ENCODE measurements around the gene RGS6. TPM values are rescaled to one million over a fixed set of nuclear protein-coding genes. Genes with fewer than 3 reads are reported as not detected.
"Not testable (repeated sequence)": the region's sequence is repeated elsewhere in the genome, so short reads cannot be mapped to it uniquely, and the experiment has no call there.

Gene RGS6
- 0.14 TPM in 1 of 2 replicates, not detected in the other for total RNA-seq (2014; rRNA removed; shearing (Covaris generic))

DNA sequence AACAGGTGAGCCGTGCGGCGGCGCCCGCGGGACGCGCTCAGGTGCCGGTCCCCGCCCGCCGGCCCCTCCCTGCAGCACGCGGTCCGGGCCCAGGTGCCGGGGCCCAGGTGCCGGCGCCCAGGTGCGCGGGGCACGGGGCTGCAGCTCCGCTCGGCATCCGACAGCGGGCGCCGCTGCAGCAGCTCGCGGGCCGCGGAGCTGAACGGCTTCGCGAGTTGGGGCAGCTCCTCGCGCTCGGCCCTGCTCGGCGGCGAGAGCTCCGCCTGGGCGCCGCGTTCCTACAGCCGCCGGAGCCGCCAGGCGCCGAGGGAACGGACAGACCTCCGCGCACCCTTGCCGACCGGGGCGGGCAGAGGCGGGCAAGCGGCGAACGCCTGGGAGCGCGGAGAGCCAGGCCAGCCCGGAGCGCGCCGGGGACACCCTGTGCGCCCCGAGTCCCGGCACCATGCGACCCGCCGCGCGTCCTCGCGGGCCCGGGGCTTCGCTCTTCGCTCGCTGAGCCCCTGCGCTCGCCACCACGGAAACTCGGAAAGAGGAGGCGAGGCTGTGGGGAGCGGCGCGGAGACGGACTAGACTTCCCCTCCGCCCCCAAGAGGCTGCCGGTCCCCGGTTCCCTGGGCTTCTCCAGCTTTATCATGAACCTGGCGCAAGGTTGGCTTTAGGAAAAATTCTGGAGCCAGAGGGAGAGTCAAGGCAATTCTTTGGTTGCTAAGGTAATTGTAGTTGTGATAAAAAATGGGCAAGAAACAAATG, at the start of gene RGS6:
Gene RGS6, plus strand, starts transcription at position 201 of the 753 bp plus-strand sequence.
- DNase-seq (ENCODE audit: low spot score) = no peak

DNA sequence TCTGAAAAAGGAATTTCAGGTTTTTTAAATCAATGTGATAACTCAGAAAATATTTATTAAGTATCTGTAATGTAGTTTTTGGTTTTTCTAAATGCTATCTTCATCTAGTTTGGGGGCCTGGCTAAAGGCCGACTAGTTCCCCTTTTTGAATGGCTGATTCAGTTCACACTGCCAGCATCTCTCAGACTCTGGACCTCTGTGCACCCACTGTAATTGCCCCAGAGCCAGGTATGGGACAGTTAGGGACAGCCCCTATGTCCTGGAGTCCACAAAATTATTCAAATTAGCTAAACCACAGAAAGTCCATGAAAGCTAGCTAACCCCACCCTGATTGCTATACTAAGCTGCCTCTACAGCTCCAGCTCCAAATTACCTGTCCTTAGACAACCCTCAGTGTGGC, 49.1 kb upstream of the RGS6 start:
- DNase-seq (ENCODE audit: low spot score) = no peak

DNA sequence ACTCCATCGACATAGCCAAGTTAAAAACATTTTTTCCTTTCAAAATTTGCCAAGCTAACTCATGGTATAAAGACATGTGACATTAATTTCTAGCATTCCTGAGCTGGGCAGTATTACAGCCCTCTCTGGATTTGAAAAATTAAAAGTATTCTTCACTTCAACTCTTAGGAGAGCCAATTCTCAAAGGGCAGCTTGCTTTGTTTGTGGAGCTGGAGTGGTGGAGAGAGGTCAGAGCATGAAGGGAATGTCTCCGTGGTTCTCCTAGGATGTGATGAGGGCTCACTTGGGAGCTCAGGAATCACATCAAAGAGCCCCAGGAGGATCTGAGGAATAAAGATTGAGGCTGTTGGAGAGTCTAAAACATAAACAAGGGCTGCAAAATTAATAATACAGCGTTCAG, 46.9 kb upstream of the RGS6 start:
- DNase-seq (ENCODE audit: low spot score) = no peak

DNA sequence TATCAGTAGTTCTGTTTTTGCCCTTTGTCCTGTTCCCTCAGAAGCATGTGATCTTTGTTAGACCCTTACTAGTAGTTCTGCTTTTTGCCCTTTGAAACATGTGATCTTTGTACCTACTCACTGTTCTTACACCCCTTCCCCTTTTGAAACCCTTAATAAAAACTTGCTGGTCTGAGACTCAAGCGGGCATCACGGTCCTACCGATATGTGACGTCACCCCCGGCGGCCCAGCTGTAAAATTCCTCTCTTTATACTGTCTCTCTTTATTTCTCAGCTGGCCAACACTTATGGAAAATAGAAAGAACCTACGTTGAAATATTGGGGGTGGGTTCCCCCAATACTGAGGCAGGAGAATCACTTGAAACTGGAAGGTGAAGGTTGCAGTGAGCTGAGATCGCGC, 44.4 kb upstream of the RGS6 start:
- DNase-seq (ENCODE audit: low spot score) = not testable (repeated sequence)

DNA sequence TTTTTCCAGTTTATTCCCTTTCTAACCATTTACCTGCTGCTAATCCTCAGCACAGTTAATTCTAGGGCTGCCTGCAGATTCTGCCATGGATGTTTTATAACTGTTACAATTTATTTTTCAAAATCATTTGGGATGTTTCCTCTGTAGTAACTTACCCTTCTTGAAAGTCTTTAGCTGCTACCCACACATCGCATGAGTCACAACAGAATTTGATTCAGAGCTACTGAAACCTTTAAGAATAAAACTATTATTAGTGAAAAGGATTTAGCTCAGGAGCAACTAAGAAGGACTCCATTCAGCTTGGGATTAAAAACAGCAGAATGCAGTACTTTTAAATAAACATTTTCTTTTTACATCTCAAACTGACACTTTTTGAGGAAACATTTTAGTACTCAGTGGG, 41.7 kb upstream of the RGS6 start:
- no peak for DNase-seq (ENCODE audit: low spot score)

DNA sequence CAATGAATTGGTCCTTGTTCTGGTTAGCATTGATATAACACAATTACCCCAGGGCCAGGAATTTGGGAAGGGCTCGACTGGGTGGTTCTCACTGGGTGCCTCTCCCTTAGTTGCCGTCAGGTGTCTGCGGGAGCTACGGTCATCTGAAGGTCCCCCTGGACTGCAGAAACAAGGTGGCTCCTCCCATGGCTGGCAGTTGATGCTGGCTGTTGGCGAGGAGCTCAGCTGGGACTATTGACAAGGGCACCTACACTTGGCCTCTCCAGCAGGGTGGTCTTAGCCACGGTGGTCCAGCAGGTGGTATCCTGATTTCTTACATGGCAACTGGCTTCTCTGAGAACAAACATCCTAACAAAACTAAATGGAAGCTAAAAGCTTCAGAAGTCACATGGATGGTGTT, 41.0 kb upstream of the RGS6 start:
- DNase-seq (ENCODE audit: low spot score) = no peak

DNA sequence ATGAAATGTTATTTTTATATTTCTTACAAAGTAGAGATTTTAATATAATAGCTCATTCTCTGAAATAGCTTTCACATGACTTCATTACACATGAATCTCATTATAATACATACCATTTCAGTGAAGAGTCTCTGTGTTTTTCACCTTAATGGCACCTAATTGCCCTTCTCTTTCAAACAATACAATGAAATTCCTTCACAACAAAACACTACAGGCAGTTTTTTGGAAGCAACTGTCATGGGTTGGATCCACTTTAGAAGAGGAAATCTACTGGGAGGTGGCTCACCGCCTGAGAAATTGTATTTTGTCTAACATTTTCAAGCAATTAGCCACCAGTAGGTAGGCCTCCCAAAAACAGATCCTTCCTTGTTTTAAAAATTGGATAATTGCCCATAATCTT, 40.3 kb upstream of the RGS6 start:
- no peak for DNase-seq (ENCODE audit: low spot score)

DNA sequence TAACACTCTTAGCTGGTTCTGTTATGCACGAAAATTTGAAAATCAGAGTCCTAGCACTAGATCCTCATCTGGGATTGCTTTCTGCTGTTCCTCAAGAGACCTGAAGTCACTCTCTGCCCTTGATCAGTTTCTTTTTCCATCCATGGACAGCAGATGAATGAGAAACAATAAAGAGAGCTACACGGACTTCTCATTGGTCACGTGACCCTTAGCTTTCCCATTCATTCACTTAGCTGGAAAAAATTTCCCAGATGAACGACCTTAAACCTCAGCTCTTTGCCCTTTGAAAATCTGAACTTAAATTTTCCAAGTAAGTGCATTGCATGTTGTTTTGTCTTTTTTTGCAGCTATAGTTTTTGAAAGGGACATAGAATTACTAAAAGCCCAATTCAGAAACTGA, 27.2 kb upstream of the RGS6 start:
- DNase-seq (ENCODE audit: low spot score) = no peak

DNA sequence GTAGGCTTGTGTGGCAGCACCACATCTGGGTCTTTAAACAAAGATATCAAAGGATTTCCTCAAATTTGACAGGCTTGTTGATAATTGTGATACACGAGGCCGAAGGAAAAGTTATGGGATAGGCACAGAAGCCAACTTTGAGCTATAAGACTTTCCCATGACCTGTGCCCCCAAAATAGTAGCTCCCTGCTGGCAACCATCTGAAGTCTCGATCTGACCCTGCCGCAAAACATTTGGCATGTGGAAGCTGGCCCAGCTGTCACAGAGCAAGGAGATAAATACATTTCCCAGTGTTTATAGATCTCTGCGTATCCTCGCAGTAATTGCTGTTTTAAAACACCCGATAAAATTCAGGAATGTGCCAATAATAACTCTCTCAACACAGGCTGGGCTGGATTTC, 26.4 kb upstream of the RGS6 start:
- no peak for DNase-seq (ENCODE audit: low spot score)

DNA sequence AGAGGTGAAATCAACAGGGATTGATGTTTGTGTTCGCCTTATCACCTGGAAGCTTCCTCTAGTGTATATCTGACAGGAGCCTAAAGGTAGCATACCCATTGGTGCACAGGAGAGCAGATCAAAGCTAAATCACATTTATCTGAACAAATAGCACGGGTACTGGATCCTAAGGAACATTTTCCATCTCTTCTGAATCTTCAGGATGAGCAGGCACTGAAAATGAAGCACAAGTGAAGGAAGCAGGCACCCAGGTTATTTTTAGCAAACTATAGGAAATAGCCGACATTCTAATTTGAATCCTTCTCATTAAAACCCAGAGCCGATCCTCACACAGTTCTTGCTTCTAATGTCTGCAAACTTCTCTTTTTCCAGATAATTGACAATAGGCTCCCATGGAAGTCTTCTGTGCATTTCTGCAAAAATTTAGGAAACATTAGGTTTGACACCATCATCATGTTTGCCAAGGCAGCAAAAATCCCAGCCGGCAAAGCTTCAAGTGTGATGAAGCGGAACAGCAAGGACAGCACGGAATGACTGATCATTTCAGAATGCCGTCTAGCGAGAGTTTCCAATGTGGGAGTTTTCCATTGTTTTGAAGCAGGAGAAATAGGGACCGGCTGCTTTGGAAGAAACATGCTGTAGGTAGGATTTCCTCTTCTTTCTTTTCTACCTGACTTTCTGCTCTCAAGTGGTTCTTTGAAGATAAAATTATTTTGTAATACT, 24.3 kb upstream of the RGS6 start:
- no peak for DNase-seq (ENCODE audit: low spot score)

DNA sequence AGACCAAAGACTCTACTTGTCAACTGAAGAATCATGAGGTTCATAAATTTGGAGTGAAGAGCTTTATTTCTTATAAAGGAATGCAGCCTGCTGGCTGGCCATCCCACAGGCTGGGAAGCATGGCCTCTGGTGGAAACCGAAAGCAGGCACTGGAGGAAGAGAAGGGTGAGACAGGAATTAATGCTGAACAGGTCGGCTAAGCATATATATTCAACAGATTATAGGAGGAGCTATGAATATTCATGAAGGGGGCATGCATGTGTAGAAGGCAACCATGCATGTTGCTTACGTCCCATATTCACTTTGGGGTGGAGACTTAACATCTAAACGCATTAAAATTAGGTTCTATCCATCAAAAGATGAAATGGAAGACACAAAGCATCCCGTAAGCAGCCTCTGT, 20.6 kb upstream of the RGS6 start:
- DNase-seq (ENCODE audit: low spot score) = no peak

DNA sequence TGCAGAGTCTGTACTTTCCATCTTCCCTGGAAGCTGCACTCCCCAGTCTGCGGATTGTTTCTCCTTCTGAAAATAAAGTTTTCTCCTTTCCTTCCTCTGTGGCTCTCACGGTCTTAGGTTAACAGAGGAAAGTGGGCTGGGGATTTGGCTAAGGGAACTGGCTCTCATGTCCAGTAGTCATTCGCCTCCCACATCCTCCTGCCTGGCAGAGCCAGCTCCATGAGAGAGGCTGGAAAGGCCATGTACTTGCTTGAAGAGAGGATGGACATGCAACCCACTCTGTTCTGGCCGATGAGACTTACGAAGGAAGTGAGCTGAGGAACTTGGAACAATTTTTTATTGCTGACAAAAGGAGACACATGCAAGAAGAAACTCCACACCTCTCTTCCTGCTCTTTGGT, 18.9 kb upstream of the RGS6 start:
- DNase-seq (ENCODE audit: low spot score) = no peak

DNA sequence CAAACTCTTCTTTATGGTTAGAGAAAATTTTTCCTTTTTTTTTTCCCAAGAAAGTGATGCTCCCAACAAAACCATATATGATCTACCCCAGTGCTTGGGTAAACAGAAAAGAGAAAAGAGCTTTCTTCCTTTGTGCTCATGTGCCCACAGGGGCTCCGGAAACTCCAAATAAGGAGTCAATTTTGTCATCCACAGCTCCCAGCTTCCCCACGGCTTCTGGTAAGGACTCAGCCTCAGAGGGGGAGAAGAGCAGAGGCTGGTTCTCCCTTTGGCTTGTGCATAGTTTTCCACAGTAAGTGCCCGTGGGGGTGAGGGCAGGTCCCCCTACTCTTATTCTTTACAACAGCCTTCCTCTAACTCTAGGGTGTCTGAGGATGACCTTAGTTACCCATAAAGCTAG, 13.3 kb upstream of the RGS6 start:
- peak; percentile 78 for DNase-seq (ENCODE audit: low spot score)

DNA sequence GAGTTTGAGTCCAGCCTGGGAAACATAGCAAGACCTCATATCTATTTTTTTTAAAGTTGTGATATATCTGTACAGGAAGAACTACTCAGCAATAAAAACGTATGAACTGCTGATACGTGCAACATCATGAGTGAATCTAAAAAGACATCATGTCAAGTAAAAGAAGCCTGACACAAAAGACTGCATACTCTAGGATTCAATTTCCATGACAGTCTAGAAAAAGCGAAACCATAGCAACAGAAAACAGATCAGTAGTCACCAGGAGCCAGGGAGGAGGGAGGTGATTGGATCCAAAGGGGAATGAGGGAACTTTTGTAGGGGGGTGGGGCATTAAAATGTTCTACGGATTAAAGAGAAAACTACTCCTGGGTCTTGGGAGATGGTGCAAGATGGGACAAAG, 8.7 kb upstream of the RGS6 start:
- no peak for DNase-seq (ENCODE audit: low spot score)

DNA sequence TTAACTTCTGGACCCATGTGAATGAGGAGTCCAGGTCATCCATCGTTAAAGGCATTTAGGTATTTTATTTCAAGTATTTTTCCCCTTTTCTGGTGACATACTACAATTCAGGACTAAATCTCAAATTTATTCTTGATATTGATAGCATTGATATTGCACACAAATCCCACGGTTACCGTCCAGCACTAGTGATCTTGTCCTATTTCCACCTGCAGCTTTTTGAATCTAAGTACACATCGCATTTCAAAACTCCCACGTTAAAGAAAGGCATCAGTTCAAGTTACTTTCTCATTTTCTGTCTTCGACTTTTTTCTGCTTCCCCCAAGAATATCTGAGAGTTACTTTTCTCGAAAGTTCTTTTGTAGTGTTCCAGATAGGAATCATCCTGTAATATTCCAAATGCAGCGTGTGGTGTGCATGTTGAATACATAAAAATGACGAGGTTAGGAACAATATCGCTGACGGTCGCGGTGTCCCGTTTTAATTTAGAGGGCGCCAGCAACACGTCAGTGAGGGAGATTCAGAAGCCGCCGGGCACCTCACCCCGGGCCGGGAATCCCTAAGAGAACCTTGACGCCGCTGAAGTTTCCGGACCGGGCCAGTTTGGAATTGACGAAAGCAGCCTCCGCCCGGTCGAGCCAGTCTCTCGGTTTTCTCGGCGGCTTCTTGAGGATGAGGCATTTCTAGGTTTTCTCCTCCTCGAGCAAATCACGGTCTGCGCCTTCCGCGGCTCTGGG, 569 bp upstream of the RGS6 start:
- DNase-seq (ENCODE audit: low spot score) = no peak

DNA sequence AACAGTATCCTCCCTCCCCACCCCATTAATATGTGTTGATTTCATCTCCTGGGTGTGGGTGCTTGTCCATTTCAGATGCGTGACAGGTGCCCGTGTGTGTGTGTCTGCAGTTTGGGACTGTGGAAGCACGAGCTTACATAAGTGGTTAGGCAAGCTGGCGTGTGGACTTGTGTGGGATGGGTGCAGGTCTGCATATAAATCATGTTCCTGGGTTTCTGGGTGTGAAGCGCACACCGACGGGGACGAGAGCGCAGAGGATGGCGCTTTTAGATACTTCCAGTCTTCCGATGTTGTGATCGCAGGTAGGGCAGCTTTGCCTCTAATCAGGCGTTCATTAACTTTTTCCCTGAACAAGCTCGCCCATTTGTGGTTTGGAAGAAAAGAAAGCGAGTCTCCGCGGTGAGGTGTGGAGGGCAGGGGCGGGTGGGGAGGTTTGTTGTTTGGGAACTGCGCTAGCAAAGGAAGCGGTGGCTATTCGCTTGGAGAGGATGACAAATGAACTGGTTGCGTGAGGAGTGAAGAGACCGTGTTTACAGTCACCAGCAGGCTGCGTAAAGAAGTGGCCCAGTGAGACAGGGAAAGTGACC, 865 bp downstream of the RGS6 start:
- no peak for DNase-seq (ENCODE audit: low spot score)

DNA sequence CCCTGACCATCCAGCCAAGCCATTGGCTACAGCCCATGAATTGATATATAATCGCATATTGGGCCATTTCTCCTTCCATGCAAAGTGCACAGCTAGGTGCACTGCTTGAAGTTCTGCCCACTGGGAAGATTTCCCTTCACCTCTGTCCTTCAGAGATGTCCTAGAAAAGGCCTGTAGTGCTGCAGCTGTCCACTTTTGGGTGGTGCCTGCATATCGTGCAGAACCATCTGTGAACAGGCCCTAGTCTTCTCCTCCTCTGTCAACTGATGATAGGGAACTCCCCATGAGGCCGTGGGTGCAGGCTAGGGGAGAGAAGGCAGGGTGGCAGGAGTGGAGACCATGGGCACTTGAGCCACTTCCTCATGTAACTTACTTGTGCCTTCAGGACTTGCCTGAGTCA, 6.0 kb downstream of the RGS6 start:
- DNase-seq (ENCODE audit: low spot score) = not testable (repeated sequence)

DNA sequence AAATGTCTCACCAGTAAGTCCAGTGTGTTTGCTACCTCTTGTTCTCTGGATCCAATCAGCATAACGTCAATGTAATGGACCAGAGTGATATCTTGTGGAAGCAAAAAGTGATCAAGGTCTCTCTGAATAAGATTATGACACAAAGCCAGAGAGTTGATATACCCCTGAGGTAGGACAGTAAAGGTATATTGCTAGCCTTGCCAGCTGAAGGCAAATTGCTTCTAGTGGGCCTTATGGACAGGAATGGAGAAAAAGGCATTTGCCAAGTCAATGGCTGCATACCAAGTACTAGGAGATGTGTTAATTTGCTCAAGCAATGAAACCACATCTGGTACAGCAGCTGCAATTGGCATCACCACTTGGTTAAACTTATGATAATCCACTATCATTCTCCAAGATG, 7.1 kb downstream of the RGS6 start:
- DNase-seq (ENCODE audit: low spot score) = not testable (repeated sequence)

DNA sequence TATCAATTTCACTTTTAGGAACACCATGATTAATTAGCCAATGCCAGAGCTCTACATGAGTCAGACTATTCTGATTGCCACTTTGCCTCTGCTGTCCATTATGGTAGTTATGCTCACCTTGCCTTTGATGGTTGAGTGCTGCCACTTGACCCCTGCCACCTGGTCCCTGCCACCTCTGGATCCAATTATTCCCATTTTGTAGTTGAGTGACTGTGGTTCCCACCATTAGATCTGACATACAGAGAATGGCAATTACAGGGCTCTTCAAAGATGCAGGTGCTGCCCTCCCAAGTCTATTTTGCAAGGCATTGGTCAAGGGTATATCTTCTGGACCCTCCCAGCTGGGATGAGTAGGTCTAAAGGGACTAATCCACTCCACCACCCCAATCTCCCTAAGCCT, 8.3 kb downstream of the RGS6 start:
- not testable (repeated sequence) for DNase-seq (ENCODE audit: low spot score)

DNA sequence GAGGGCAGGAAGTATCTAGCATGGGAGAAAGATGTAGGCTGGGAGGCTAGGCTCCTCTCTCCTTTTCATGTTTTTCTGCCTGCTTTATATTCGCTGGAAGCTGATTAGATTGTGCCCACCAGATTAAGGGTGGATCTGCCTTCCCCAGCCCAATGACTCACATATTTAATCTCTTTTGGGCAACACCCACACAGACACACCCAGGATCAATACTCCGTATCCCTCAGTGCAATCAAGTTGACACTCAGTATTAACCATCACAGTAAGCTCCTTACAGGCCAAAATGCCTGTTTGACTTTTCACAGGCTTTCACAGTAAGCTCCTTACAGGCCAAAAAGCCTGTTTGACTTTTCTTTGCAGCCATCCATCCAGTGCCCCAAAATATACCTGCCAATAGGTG, 9.4 kb downstream of the RGS6 start:
- not testable (repeated sequence) for DNase-seq (ENCODE audit: low spot score)

DNA sequence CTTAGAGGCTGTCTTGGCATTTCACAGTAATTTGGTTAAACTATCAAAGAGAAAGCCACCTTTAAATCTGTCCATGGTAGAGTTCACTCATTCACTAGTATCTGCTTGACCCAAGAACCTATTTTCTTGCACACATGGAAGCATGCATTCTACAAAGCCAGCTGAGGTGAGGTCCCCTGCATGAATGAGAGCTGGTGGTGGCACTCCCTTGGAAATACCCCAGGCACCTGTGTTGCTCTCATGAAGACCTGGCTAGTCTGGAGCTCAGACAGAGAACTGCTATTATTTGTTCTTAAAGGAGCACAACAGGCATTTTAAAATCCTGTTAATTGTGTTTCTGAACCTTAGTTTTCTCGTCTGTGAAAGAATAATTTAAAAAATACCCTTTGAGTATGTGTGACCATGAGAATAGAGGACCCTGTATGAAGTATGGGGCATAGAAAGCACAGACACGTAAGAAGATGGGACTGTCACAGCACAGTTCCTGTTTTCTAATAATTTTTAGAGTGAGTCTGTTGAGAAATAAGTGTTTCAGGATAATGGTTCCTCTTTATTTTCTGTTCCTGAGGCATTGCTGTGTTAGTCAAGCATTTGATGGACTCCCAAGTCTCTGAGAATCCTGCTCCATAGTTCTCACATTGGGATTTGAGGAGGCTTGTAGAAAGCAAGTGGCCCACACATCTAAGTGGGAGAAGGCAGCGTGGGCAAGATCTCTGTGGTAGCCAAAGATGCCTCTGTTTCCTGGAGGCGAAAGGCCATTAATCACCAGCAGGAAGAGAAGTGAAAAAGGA, 10.9 kb downstream of the RGS6 start:
- no peak for DNase-seq (ENCODE audit: low spot score)

DNA sequence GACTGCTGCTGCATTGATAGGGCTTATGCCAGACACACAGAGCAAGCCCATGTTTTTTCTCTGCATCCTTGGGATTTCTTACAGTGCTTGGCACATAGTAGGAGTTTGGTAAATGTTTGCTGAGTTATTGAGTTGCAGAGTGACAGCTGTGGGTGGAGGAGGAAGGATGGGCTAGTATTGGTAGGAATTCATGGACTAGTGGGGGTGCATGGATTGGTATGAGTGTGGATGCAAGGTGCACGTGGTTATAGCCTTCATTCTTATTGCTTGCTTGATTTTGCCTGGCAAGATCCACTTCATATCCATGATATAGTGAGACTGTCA, 11.4 kb downstream of the RGS6 start:
- no peak for DNase-seq (ENCODE audit: low spot score)
